GM18498 (cell line): Measurements from ENCODE around the gene COX7A2.

Source experiments
- ATAC-seq: cut with Tn5 transposase; IDR thresholded peaks from one replicate; pipeline ENCODE4 v1.9.1; 2021; ENCODE audit warnings: mild to moderate bottlenecking, moderate library complexity; ENCODE audit not compliant: unreplicated experiment

Gene COX7A2

GRCh38 chr6:75268988-75269354 lies 25.4 kb upstream of the COX7A2 start:
- no peak for ATAC-seq

- ATAC-seq = no peak
Observed at GRCh38 chr6:75268121-75268987, 24.8 kb upstream of the COX7A2 start.

- no peak for ATAC-seq
Observed at GRCh38 chr6:75267461-75267860, 23.9 kb upstream of the COX7A2 start.

- peak; percentile 68 for ATAC-seq
Observed at GRCh38 chr6:75266716-75267291, 23.2 kb upstream of the COX7A2 start.

- no peak for ATAC-seq
Observed at GRCh38 chr6:75263401-75263750, 19.8 kb upstream of the COX7A2 start.

- no peak for ATAC-seq
Observed at GRCh38 chr6:75262716-75263400, 19.3 kb upstream of the COX7A2 start.

- no peak for ATAC-seq
Observed at GRCh38 chr6:75261299-75261698, 17.7 kb upstream of the COX7A2 start.

GRCh38 chr6:75257343-75258087 lies 13.9 kb upstream of the COX7A2 start:
- ATAC-seq = no peak

- ATAC-seq = no peak
Observed at GRCh38 chr6:75250552-75250951, 7.0 kb upstream of the COX7A2 start.

GRCh38 chr6:75249837-75250236 lies 6.2 kb upstream of the COX7A2 start:
- no peak for ATAC-seq

GRCh38 chr6:75246386-75246785 lies 2.8 kb upstream of the COX7A2 start:
- no peak for ATAC-seq

- no peak for ATAC-seq
Observed at GRCh38 chr6:75244063-75244584, 523 bp upstream of the COX7A2 start.

- no peak for ATAC-seq
Observed at GRCh38 chr6:75236630-75237029, 7.0 kb downstream of the COX7A2 start.

- ATAC-seq = no peak
Observed at GRCh38 chr6:75235271-75235670, 8.3 kb downstream of the COX7A2 start.

GRCh38 chr6:75234126-75234865 lies 9.3 kb downstream of the COX7A2 start:
- ATAC-seq = no peak

GRCh38 chr6:75233092-75233615 lies 10.4 kb downstream of the COX7A2 start:
- no peak for ATAC-seq

GRCh38 chr6:75230484-75231325 lies 12.9 kb downstream of the COX7A2 start:
- no peak for ATAC-seq

GRCh38 chr6:75224303-75224926 lies 19.2 kb downstream of the COX7A2 start:
- no peak for ATAC-seq

GRCh38 chr6:75223428-75223827 lies 20.2 kb downstream of the COX7A2 start:
- ATAC-seq = no peak
